GM21423 (cell line): Measurements from ENCODE around the gene ATG4D.
"Not testable (repeated sequence)": the region's sequence is repeated elsewhere in the genome, so short reads cannot be mapped to it uniquely, and the experiment has no call there.

Source experiments
- ATAC-seq: cut with Tn5 transposase; IDR thresholded peaks from one replicate; pipeline ENCODE4 v1.9.1; 2021; ENCODE audit warnings: mild to moderate bottlenecking, moderate library complexity; ENCODE audit not compliant: unreplicated experiment

The ATG4D gene

GRCh38 chr19:10518444-10519361 lies 25.0 kb upstream of the ATG4D start:
- ATAC-seq = no peak

DNA sequence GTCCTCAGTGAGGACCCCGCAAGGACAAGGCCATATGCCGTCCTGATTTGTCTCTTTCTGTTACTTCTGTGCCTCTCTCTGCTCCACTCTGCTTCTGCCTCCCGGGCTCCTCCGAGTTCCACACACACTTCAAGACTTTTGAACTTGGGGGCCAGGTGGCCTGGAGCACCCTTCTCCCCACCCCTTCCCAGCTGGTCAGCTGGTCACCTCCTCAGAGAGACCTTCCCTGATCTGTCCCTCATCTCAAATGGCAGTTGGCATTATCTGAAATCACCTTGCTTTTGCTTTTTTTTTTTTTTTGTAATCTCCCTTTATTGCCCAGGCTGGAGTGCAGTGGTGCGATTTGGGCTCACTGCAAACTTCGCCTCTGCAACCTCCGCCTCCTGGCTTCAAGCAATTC lies 24.3 kb upstream of the ATG4D start:
- ATAC-seq = no peak

DNA sequence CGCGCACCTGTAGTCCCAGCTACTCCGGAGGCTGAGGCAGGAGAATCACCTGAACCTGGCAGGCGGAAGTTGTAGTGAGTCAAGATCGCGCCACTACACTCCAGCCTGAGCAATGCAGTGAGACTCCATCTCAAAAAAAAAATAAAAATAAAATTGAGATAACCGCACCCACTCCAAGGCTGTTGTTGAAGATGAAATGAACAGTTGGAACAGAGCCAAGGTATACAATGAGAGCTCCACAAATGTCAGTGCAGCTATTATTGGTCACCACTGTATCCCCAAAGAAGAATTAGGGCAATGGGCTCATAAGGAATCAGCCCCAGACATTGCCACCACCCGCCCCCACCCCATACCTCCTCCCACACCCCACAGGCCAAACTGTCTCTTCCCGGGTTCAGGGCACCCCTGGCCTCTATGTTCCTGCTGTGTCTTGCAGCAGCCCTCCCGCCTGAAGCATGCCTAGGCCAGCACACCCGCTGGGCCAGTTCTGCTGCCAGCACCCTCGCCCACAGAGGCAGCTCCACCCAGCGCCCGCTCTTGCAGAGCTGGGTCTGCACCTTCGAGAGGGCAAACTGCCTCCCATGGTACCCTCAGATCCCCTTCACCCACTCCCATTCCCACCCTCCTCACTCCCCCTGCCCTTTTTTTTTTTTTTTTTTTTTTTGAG lies 22.9 kb upstream of the ATG4D start:
- ATAC-seq = no peak

DNA sequence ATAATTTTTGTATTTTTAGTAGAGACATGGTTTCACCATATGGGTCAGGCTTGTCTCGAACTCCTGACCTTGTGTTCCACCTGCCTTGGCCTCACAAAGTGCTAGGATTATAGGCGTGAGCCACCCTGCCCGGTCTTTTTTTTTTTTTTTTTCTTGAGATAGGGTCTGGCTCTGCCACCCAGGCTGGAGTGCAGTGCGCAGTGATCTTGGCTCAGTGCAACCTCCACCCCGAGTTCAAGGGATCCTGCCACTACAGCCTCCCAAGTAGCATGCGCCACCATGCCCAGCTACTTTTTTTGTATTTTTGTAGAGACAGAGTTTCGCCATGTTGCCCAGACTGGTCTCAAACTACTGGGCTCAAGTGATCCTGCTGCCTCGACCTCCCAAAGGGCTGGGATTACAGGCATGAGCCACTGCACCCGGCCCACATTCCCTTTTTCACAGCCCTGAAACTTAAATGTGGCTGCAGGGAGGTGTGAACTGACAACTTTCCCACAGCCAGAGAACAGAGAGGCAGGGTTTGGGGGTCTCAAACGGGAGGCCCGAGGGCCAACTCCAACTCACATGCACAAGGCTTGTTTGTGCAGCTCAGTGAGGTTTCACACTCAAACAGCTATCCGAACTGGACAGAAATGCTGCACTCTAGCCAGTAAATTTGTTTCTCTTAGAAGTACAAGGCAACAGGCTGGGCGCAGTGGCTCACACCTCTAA lies 22.1 kb upstream of the ATG4D start:
- no peak for ATAC-seq

DNA sequence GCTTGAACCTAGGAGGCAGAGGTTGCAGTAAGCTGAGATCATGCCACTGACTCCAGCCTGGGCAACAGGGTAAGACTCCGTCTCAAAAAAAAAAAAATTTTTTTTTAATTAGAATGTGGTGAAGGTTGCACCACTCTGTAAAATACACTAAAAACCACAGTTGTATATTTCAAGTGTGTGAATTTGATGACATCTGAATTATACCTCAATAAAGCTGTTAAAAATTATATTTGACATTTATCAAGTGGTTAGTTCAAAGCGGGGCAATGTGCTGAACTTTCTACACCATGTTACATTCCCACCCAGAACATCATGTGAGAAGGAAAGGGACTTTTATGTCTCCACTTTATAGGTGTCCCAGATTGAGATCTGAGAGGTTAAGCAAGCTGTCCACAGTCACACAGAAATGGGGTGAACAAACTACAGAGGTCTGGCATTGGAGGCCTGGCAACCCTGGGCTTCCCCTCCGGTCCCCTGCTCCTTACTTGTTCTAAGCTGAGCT lies 20.5 kb upstream of the ATG4D start:
- no peak for ATAC-seq

GRCh38 chr19:10525636-10526035 lies 18.1 kb upstream of the ATG4D start:
- ATAC-seq = no peak

GRCh38 chr19:10526887-10527286 lies 16.8 kb upstream of the ATG4D start:
- not testable (repeated sequence) for ATAC-seq

DNA sequence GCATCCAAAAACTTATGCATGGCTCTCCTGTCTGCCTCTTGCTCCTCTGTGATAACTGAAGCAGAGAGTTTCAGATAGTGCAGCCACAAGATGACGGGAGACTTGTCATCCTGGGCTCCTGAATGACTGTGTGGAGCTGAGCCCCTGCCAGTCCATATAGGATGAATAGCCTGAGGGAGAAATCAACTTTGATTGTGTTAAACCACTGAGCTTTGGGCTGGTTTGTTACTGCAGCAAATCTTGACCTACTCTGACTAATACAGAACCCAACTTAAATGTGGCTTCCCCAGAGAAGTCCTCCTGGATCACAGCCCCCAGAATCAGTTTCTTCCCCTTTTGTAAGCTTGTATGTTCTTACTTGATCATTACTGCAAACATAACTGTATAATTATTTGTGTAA lies 11.2 kb upstream of the ATG4D start:
- no peak for ATAC-seq

- no peak for ATAC-seq
These were observed 9.9 kb upstream of the ATG4D start for GRCh38 chr19:10533646-10534386.

- no peak for ATAC-seq
These were observed 8.1 kb upstream of the ATG4D start for GRCh38 chr19:10535613-10536012.

DNA sequence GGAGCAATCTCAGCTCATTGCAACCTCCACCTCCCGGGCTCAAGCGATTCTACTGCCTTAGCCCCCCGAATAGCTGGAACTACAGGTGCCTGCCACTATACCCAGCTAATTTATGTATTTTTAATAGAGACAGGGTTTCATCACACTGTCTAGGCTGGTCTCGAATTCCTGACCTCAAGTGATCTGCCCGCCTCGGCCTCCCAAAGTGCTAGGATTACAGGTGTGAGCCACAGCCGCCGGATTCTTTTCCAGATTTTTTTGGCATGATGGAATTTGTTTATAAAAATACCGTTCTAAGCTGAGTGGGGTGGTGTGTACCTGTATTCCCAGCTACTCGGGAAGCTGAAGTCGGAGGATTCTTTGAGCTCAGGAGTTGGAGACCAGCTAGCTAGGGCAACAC lies 6.0 kb upstream of the ATG4D start:
- no peak for ATAC-seq

DNA sequence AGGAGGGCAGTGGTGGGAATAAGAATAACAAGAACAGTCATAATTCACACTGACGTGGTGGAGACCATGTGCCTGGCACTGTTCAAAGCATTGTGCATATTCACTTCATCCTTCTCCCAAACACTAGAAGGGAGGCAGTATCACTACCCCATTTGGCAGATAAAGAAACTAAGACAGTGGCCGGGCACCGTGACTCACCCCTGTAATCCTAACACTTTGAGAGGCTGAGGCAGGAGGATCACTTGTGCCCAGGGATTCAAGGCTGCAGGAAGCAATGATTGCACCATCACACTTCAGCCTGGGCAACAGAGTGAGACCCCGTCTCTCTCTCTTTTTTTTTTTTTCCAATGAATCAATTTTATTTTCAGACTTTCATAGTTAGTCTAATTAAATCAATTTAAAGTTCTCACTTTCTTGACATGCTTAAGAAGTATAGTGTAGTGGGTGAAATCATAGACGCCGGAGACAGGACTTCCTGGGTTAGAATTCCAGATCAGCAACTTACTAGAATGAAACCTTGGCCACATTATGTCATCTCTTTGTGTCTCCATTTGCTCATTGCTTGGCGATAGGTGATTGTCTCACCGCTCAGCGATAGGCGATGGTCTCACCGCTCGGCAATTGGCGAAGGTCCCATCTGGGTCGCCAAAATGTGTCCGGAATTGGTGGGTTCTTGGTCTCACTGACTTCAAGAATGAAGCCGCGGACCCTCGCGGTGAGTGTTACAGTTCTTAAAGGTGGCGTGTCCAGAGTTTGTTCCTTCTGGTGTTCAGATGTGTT lies 5.3 kb upstream of the ATG4D start:
- ATAC-seq = no peak

DNA sequence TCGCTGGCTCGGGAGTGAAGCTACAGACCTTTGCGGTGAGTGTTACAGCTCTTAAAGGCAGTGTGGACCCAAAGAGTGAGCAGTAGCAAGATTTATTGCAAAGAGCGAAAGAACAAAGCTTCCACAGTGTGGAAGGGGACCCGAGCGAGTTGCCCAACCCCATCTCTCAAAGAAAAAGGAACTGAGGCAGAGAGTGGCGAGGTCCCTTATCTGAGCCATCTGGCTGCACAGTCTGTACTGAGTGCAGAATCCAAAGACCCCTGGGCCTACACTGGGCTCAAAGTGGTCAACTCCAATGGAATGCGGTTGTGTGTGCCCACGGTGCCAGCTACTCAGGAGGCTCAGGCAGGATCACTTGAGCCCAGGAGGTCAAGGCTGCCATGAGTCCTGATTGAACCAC lies 4.7 kb upstream of the ATG4D start:
- not testable (repeated sequence) for ATAC-seq

GRCh38 chr19:10543059-10543419 lies 665 bp upstream of the ATG4D start:
- ATAC-seq = no peak

DNA sequence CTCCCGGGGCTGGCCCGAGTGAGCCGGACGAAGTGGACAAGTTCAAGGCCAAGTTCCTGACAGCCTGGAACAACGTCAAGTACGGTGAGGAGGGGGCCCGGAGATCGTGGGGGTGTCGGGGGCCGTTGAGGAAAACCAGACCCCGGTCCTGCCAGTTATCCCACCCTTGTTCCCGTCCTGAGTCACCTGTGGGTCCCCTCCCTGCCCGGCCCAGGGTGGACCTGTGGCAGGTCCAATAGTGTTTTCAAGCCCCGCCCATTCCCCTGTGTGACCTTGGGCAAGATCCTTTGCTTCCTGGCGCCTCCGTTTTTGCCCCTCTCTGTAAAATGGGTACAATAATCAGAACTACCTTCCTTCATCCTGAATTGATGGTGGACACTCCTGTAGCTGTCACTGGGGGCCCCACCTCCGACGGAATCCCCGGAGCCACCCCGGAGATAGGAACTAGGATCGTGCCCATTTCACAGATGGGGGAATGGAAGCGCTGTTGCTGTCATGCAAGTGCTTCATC lies 593 bp downstream of the ATG4D start:
- ATAC-seq = no peak

GRCh38 chr19:10544753-10545251 lies 1.1 kb downstream of the ATG4D start:
- no peak for ATAC-seq

GRCh38 chr19:10546817-10547216 lies 3.1 kb downstream of the ATG4D start:
- no peak for ATAC-seq

- ATAC-seq = no peak
These were observed 5.1 kb downstream of the ATG4D start for GRCh38 chr19:10548746-10549276.

- ATAC-seq = no peak
These were observed 6.0 kb downstream of the ATG4D start for GRCh38 chr19:10549733-10550132.
